Activated naive CD8-positive, alpha-beta T cell treated with anti-CD3 and anti-CD28 coated beads for 36 hours (primary cell): ENCODE data around the gene PPBP. TPM values are rescaled to one million over a fixed set of nuclear protein-coding genes. Genes with fewer than 3 reads are reported as not detected.
A peak's percentile ranks its signal among the peaks of the same experiment; 100 is the strongest.

Source experiments
- DNase-seq: peaks from one replicate; pipeline ENCODE4 v3.0.0; 2021
- H3K27ac Mint-ChIP-seq: one replicate; pipeline ENCODE4 v1.8.0; 2022; ENCODE audit warnings: mild to moderate bottlenecking, moderate library complexity, mixed read lengths
- H3K27me3 Mint-ChIP-seq: one replicate; pipeline ENCODE4 v1.8.0; 2022; ENCODE audit warnings: mild to moderate bottlenecking, mixed read lengths
- H3K36me3 Mint-ChIP-seq: one replicate; pipeline ENCODE4 v1.8.0; 2021; ENCODE audit warnings: mild to moderate bottlenecking, mixed read lengths
- H3K4me1 Mint-ChIP-seq: one replicate; pipeline ENCODE4 v1.8.0; 2021; ENCODE audit warnings: mixed read lengths
- H3K4me3 Mint-ChIP-seq: one replicate; pipeline ENCODE4 v1.8.0; 2022; ENCODE audit warnings: mild to moderate bottlenecking, moderate library complexity, mixed read lengths
- H3K9me3 Mint-ChIP-seq: one replicate; pipeline ENCODE4 v1.8.0; 2022; ENCODE audit warnings: mixed read lengths
- total RNA-seq, 2 experiments: library from RNA; stranded (reverse); gene quantifications; one replicate each; pipeline ENCODE4 v1.2.3, GENCODE V29; 2021

Gene PPBP
- total RNA-seq: not detected

DNA sequence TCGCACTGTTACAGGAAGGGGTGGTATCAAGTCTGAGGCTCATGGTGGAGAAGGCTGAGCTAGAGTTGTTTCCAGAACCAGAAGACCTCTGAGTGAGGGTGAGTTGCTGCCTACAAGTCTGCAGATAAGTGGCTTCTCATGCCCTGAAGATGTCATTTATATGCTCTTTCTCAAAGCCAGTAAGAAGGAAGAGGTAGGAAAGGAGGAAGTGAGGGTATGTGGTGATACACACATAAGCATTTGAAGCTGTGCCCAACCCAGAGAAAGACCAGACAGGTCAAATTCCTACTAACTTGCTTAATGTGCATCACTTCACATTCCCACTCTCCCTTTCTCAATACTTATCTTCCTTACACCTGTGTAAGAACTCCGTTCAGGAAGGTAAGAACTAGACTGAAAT lies at the start of gene PPBP:
PPBP (minus strand) TSS at position 130 of the 400 bp plus-strand sequence; CDS start at position 43, 87 bp downstream.
- no peaks in the 10 kb centered on the region for H3K4me1 Mint-ChIP-seq
- H3K27me3 Mint-ChIP-seq: no peaks in the 10 kb centered on the region
- H3K27ac Mint-ChIP-seq: no peak within 1 kb of the TSS
- no peak for DNase-seq
- H3K9me3 Mint-ChIP-seq: no peaks in the 10 kb centered on the region
- H3K36me3 Mint-ChIP-seq: no peaks in the 10 kb centered on the region
- H3K4me3 Mint-ChIP-seq: no peak within 1 kb of the TSS

DNA sequence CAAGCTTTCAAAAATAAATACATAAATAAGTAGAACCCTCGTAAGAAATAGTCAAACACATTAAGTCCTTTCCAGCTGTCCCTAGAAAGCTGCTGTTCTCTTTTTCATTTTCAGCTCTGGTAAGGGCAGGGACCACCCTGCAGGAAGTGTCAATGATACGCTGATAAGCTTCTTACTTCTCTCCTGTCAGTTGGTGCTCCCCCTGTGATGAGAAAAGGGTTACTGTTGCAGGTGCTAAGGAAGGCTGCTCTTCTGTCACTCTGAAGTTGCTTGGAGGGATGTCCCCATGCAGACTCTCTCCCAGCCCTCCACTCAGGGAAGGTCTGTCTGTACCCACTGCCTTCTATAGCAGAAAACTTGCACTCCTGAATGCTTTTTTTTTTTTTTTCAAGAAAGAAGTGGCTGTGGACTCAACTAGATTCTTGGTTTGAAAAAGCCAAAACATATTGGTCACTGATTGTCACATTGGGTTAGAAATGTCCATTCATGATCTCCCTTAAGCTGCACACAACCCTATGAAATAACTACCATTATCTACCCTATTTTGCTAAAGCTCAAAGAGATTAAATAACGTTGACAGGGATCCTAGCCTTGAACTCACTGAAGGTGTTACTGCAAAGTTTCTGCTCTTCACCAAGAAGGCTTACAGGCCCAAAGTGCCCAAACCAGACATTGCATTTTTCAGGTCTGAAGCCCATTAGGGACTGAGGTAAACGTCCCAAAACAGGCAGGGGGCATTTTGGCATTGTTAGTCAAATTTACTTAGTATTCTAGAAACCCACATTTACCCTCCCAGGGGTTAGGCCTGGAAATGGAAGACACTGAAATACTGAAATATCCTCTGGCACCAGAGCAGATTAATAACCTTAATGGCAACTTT lies 49.3 kb upstream of the PPBP start:
- peaks cover 60% of the 10 kb centered on the region for H3K27me3 Mint-ChIP-seq
- DNase-seq: no peak
- no peaks in the 10 kb centered on the region for H3K36me3 Mint-ChIP-seq
- no peak overlapping the region for H3K27ac Mint-ChIP-seq
- no peaks in the 10 kb centered on the region for H3K9me3 Mint-ChIP-seq
- H3K4me3 Mint-ChIP-seq: no peak overlapping the region
- peaks cover 10% of the 10 kb centered on the region for H3K4me1 Mint-ChIP-seq

GRCh38 chr4:74033739-74034138 lies 45.7 kb upstream of the PPBP start:
- Mint-ChIP-seq H3K36me3 (no peaks in the 10 kb centered on the region), H3K27ac (no peak overlapping the region), H3K27me3 (peaks cover 30% of the 10 kb centered on the region), H3K4me1 (peaks cover 4% of the 10 kb centered on the region), H3K4me3 (no peak overlapping the region), H3K9me3 (no peaks in the 10 kb centered on the region)
- DNase-seq: no peak

DNA sequence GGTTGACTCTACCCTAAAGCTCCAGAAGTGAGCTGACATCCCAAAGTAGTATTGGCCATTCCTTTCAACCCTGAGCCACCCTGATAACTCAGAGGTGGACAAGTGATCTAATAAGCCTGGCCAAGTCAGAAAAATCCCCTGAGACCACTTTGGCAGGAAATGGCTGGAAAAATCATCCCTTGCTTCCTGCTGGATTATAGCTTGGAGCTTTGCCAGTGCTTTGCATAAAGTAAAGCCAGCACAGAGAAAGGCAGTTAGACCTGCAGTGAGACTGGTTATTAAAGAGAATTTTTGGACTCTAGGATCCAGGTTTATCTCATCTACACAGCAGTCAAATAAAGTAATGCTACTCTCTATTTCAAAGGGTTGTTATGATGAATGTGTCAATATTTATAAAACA lies 44.1 kb upstream of the PPBP start:
- H3K27me3 Mint-ChIP-seq: peaks cover 21% of the 10 kb centered on the region
- DNase-seq: no peak
- H3K9me3 Mint-ChIP-seq: no peaks in the 10 kb centered on the region
- no peak overlapping the region for H3K27ac Mint-ChIP-seq
- no peaks in the 10 kb centered on the region for H3K4me1 Mint-ChIP-seq
- H3K4me3 Mint-ChIP-seq: no peak overlapping the region
- H3K36me3 Mint-ChIP-seq: no peaks in the 10 kb centered on the region

GRCh38 chr4:74031576-74031975 lies 43.6 kb upstream of the PPBP start:
- Mint-ChIP-seq H3K27ac (no peak overlapping the region), H3K9me3 (no peaks in the 10 kb centered on the region), H3K36me3 (no peaks in the 10 kb centered on the region), H3K27me3 (peaks cover 17% of the 10 kb centered on the region), H3K4me3 (no peak overlapping the region), H3K4me1 (no peaks in the 10 kb centered on the region)
- DNase-seq: no peak

DNA sequence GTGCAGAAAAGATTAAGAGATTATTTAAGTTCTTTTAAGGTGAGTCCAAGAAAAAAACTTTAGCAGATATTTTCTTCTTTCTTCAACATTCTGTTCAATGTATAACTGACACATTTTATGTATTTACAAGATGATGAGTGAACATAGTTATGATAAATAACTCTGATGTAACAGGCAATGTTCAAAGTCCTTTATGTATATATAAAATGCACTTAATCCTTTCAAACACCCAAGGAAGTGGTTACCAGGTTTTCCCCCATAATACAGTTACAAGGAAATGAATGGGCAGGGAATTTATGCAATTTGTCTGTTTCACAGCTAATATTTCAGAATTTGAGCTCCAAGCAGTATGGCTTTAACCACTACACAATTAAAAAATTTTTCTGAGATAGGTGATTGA lies 42.3 kb upstream of the PPBP start:
- Mint-ChIP-seq H3K9me3 (peaks cover 1% of the 10 kb centered on the region), H3K4me3 (no peak overlapping the region)

DNA sequence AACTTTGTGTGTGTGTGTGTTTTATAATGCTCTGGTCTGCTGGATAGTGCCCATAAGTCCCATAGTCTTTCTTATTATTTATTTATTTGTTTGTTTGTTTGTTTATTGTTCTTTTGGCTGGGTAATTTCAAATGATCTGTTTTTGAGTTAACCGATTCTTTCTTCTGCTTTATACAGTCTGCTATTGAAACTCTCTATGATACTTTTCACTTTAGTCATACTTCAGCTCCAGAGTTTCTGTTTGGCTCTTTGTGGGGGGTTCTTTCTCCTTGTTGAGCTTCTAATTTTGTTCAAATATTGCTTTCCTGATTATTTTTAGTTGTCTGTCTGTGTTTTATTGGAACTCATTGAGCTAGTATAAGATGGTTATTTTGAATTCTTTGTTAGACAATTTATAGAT lies 40.5 kb upstream of the PPBP start:
- H3K4me1 Mint-ChIP-seq: no peaks in the 10 kb centered on the region
- H3K27ac Mint-ChIP-seq: no peak overlapping the region
- H3K4me3 Mint-ChIP-seq: no peak overlapping the region
- DNase-seq: no peak
- H3K36me3 Mint-ChIP-seq: no peaks in the 10 kb centered on the region
- H3K9me3 Mint-ChIP-seq: peaks cover 1% of the 10 kb centered on the region
- H3K27me3 Mint-ChIP-seq: peaks cover 4% of the 10 kb centered on the region

More for the DNA sequence above, 42.3 kb upstream of the PPBP start:
- H3K4me1 Mint-ChIP-seq: no peaks in the 10 kb centered on the region
- peaks cover 6% of the 10 kb centered on the region for H3K27me3 Mint-ChIP-seq
- no peak overlapping the region for H3K27ac Mint-ChIP-seq
- H3K36me3 Mint-ChIP-seq: no peaks in the 10 kb centered on the region
- DNase-seq: no peak

GRCh38 chr4:74023709-74024108 lies 35.7 kb upstream of the PPBP start:
- H3K36me3 Mint-ChIP-seq: no peaks in the 10 kb centered on the region
- H3K27ac Mint-ChIP-seq: no peak overlapping the region
- DNase-seq: no peak
- H3K27me3 Mint-ChIP-seq: peaks cover 4% of the 10 kb centered on the region
- peaks cover 3% of the 10 kb centered on the region for H3K9me3 Mint-ChIP-seq
- H3K4me3 Mint-ChIP-seq: no peak overlapping the region
- peaks cover under 1% of the 10 kb centered on the region for H3K4me1 Mint-ChIP-seq

- Mint-ChIP-seq H3K4me3 (no peak overlapping the region), H3K4me1 (peaks cover 3% of the 10 kb centered on the region), H3K9me3 (peaks cover 3% of the 10 kb centered on the region), H3K27me3 (no peaks in the 10 kb centered on the region), H3K27ac (no peak overlapping the region), H3K36me3 (no peaks in the 10 kb centered on the region)
- DNase-seq: no peak
Observed at GRCh38 chr4:74021601-74022000, 33.6 kb upstream of the PPBP start.

- H3K9me3 Mint-ChIP-seq: peaks cover 2% of the 10 kb centered on the region
- H3K27ac Mint-ChIP-seq: no peak overlapping the region
- H3K4me3 Mint-ChIP-seq: no peak overlapping the region
- DNase-seq: no peak
- peaks cover 9% of the 10 kb centered on the region for H3K4me1 Mint-ChIP-seq
- H3K36me3 Mint-ChIP-seq: no peaks in the 10 kb centered on the region
- no peaks in the 10 kb centered on the region for H3K27me3 Mint-ChIP-seq
Observed at GRCh38 chr4:74018771-74019170, 30.8 kb upstream of the PPBP start.

DNA sequence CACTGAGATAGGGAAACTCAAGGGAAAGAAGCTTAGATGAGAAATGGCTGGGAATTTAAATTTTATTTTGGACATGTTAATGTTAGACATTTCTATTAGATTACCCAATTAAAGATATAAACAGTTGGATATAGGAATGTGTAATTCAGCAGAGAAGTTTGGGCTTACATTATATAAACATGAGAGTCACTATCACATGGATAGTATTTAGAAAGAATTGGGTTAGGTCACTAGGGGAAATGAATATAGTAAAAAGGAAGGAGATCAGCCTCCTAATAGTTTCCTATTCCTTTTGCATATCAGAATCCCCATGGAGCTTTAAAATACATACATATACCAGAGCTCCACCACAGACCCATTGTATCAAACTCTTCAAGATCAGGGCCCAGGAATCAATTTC lies 30.1 kb upstream of the PPBP start:
- Mint-ChIP-seq H3K4me1 (peaks cover 9% of the 10 kb centered on the region), H3K36me3 (no peaks in the 10 kb centered on the region), H3K27ac (no peak overlapping the region), H3K27me3 (no peaks in the 10 kb centered on the region), H3K9me3 (peaks cover 2% of the 10 kb centered on the region), H3K4me3 (no peak overlapping the region)
- DNase-seq: no peak

- no peak overlapping the region for H3K27ac Mint-ChIP-seq
- H3K27me3 Mint-ChIP-seq: no peaks in the 10 kb centered on the region
- no peaks in the 10 kb centered on the region for H3K36me3 Mint-ChIP-seq
- no peak for DNase-seq
- peaks cover 9% of the 10 kb centered on the region for H3K4me1 Mint-ChIP-seq
- peaks cover 2% of the 10 kb centered on the region for H3K9me3 Mint-ChIP-seq
- H3K4me3 Mint-ChIP-seq: no peak overlapping the region
Observed at GRCh38 chr4:74016068-74016467, 28.1 kb upstream of the PPBP start.

- peak overlapping the region; percentile 1 for H3K27ac Mint-ChIP-seq
- H3K9me3 Mint-ChIP-seq: peaks cover 3% of the 10 kb centered on the region
- no peaks in the 10 kb centered on the region for H3K27me3 Mint-ChIP-seq
- no peak for DNase-seq
- H3K4me3 Mint-ChIP-seq: no peak overlapping the region
- H3K36me3 Mint-ChIP-seq: no peaks in the 10 kb centered on the region
- peaks cover 9% of the 10 kb centered on the region for H3K4me1 Mint-ChIP-seq
Observed at GRCh38 chr4:74015126-74015780, 27.3 kb upstream of the PPBP start.

DNA sequence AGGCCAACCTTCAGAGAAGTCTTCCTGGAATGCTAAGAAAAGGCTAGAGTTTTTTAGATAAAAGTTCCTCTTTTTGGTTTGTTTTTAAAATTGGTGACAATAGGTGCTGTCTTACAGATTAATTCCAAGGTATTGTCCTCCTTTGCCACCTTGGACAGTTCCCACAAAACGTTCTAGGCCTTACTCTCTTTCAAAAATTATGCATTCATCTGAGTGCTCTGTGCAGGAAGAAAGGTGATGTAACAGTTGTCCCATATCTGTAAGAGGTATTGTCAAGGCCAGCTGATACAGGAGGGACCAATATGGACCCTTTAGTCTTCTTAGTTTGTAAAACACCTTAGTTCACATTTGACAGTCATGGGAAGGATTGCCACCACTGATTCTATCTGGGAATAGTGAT lies 26.3 kb upstream of the PPBP start:
- Mint-ChIP-seq H3K27me3 (no peaks in the 10 kb centered on the region), H3K9me3 (peaks cover 1% of the 10 kb centered on the region), H3K36me3 (no peaks in the 10 kb centered on the region), H3K4me1 (peaks cover 9% of the 10 kb centered on the region), H3K27ac (no peak overlapping the region), H3K4me3 (no peak overlapping the region)
- DNase-seq: no peak

DNA sequence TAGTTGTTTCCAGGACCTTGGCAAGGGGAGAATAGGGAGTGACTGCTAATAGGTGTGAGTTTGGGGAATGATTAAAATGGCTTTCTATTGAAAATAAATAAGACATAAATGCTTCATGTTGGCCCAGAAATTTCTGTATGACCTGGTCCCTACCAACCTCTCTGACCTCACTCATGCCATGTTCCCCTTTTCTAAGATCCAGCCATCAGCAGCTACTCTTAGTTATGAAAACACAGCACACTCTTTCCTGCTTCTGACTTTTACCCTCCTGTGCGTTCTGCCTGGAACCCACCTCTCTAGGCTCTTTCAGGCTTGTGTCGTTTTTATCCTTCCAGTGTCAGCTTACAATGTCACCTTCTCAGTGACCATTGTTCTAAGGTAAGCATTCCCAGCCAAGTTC lies 25.3 kb upstream of the PPBP start:
- Mint-ChIP-seq H3K36me3 (no peaks in the 10 kb centered on the region), H3K9me3 (peaks cover 1% of the 10 kb centered on the region), H3K27ac (no peak overlapping the region), H3K4me1 (peaks cover 6% of the 10 kb centered on the region), H3K4me3 (no peak overlapping the region), H3K27me3 (no peaks in the 10 kb centered on the region)
- DNase-seq: no peak

DNA sequence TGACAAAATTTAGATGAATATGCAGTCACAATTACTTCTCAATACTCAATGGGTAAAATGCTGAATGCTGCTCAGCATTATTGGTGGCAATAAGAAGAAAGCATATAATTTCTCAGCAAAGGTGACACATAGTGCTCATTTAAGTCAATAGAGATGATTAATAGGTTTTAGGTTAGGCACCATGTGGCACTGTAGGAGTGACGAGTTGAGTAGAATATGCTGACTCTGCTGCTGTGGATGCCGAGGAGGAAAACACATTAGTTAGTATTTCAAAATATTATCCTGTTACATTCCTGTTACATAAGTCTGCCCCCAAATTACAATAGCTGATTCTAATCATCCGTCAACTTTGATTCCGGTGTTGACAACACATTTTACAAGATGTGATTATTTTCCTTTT lies 24.1 kb upstream of the PPBP start:
- H3K9me3 Mint-ChIP-seq: peaks cover 1% of the 10 kb centered on the region
- no peak for DNase-seq
- peaks cover 6% of the 10 kb centered on the region for H3K4me1 Mint-ChIP-seq
- H3K27me3 Mint-ChIP-seq: no peaks in the 10 kb centered on the region
- no peaks in the 10 kb centered on the region for H3K36me3 Mint-ChIP-seq
- H3K27ac Mint-ChIP-seq: no peak overlapping the region
- H3K4me3 Mint-ChIP-seq: no peak overlapping the region
